SK-N-MC (cell line): Measurements from ENCODE around the gene DOK3.

Source experiments
- EZH2 ChIP-seq: fragments of 200-600 bp; sonication (generic); IDR thresholded peaks from one replicate; pipeline ENCODE4 v1.6.1; 2017; ENCODE audit warnings: antibody characterized with exemption
- FOXP2 ChIP-seq: optimal IDR thresholded peaks from 2 replicates; pipeline ENCODE3; 2011; ENCODE audit warnings: mild to moderate bottlenecking, moderate library complexity; ENCODE audit not compliant: insufficient read depth; ENCODE audit errors: extremely low read length, control extremely low read depth
- POLR2AphosphoS5 ChIP-seq: IDR thresholded peaks from 2 replicates; pipeline ENCODE4 v1.6.1; 2012; ENCODE audit warnings: mild to moderate bottlenecking, low read depth, low read length, borderline replicate concordance

DNA sequence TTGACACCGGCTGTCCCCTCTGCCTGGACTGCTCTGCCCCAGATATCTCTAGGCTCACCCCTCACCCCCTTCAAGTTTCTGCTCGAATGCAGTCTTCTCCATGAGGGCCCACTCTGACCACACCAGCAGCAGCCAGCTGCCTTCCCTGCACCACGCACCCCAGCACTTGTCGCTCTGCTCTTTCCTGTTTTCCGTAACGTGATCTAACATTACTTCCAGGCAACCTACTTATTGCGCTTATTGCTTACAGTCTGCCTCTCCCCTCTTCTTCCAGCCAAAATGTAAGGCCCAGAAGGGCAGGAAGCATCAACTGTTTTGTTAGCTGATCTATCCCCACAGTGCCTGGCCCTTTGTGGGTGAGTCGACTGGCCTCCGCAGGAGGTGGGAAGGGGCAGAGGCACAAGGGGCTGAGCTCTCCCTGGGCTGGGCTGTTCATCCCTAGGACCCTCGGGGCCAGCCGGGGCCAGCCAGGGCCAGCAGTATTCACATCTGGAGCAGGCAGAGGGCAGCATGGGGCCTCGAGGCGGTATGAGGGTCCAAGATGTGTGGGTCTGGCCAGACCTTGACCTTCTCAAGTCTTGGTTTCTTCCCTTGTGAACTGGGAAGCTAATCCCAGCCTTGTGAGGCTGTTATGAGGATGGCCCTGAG lies 24.6 kb downstream of the DOK3 start:
- TF ChIP-seq EZH2 (no peak), POLR2AphosphoS5 (no peak; the same call in 1 of the 2 replicates), FOXP2 (no peak)
